ENCODE results near the gene TNNT2. TPM values are rescaled to one million over a fixed set of nuclear protein-coding genes. Genes with fewer than 3 reads are reported as not detected.
A peak's percentile ranks its signal among the peaks of the same experiment; 100 is the strongest.

Gene TNNT2
- total and polyA plus RNA-seq, 2 of the 13 experiments (the other 11 are each of a cell fraction or from before 2014, with no cell fraction given) = 0.20 to 0.63 TPM

DNA sequence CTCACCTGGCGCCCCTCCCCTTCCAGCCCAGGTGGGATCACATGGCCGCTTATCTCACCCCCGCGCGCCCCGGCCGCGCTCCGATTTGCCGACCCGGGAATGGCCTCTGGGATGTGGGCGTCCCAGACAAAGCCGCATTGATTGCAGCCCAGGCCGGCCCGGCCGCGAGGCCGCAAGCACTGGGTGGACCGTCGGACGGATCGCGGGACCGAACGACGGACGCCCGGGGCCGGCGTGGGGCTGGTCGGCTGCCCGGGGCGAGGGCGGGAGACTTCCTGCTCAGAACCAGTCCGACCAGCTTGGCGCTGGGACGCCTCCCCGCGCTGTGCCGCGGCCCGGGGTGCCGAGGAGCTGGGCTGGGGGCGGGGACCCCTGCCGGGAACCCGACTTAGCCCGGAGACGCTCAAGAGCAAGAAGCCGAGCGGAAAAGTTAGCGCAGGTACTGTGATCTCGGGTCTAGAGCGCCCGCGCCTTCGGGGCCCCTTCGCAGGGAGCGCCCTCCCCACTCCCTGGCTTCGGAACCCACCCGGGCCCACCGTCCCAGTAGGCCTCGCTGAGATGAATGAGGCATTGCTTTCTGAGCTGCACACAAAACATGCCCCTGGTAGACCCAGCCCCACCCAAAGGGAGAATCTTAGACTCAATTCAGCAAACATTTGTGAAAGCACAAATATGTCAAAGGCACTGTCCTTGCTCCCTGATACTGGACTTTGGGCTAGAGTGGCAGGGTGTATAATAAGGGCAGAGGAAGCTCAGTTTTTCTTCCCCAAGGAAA, 22.1 kb upstream of the TNNT2 start (continued):
- TF ChIP-seq, protein P1, sequence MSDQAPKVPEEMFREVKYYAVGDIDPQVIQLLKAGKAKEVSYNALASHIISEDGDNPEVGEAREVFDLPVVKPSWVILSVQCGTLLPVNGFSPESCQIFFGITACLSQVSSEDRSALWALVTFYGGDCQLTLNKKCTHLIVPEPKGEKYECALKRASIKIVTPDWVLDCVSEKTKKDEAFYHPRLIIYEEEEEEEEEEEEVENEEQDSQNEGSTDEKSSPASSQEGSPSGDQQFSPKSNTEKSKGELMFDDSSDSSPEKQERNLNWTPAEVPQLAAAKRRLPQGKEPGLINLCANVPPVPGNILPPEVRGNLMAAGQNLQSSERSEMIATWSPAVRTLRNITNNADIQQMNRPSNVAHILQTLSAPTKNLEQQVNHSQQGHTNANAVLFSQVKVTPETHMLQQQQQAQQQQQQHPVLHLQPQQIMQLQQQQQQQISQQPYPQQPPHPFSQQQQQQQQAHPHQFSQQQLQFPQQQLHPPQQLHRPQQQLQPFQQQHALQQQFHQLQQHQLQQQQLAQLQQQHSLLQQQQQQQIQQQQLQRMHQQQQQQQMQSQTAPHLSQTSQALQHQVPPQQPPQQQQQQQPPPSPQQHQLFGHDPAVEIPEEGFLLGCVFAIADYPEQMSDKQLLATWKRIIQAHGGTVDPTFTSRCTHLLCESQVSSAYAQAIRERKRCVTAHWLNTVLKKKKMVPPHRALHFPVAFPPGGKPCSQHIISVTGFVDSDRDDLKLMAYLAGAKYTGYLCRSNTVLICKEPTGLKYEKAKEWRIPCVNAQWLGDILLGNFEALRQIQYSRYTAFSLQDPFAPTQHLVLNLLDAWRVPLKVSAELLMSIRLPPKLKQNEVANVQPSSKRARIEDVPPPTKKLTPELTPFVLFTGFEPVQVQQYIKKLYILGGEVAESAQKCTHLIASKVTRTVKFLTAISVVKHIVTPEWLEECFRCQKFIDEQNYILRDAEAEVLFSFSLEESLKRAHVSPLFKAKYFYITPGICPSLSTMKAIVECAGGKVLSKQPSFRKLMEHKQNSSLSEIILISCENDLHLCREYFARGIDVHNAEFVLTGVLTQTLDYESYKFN (CRISPR knock-in tag; conservative IDR thresholded peaks at IDR 0.05) = peak; percentile 51
- peak; percentile 85 for TF ChIP-seq TBX2 (CRISPR knock-in tag; IDR thresholded peaks at IDR 0.05; ENCODE audit: borderline replicate concordance)
- peak; percentile 88; the same call in 1 of the 2 replicates for TF ChIP-seq ZNF607 (CRISPR knock-in tag; IDR thresholded peaks at IDR 0.05; ENCODE audit: borderline replicate concordance)
- TF ChIP-seq ZNF501 (CRISPR knock-in tag; IDR thresholded peaks at IDR 0.05) = peak; percentile 69
- TF ChIP-seq, protein P2, sequence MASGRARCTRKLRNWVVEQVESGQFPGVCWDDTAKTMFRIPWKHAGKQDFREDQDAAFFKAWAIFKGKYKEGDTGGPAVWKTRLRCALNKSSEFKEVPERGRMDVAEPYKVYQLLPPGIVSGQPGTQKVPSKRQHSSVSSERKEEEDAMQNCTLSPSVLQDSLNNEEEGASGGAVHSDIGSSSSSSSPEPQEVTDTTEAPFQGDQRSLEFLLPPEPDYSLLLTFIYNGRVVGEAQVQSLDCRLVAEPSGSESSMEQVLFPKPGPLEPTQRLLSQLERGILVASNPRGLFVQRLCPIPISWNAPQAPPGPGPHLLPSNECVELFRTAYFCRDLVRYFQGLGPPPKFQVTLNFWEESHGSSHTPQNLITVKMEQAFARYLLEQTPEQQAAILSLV (CRISPR knock-in tag; IDR thresholded peaks at IDR 0.05; ENCODE audit: borderline replicate concordance) = peak; percentile 38; the same call in 1 of the 2 replicates
- TF ChIP-seq, protein P3, sequence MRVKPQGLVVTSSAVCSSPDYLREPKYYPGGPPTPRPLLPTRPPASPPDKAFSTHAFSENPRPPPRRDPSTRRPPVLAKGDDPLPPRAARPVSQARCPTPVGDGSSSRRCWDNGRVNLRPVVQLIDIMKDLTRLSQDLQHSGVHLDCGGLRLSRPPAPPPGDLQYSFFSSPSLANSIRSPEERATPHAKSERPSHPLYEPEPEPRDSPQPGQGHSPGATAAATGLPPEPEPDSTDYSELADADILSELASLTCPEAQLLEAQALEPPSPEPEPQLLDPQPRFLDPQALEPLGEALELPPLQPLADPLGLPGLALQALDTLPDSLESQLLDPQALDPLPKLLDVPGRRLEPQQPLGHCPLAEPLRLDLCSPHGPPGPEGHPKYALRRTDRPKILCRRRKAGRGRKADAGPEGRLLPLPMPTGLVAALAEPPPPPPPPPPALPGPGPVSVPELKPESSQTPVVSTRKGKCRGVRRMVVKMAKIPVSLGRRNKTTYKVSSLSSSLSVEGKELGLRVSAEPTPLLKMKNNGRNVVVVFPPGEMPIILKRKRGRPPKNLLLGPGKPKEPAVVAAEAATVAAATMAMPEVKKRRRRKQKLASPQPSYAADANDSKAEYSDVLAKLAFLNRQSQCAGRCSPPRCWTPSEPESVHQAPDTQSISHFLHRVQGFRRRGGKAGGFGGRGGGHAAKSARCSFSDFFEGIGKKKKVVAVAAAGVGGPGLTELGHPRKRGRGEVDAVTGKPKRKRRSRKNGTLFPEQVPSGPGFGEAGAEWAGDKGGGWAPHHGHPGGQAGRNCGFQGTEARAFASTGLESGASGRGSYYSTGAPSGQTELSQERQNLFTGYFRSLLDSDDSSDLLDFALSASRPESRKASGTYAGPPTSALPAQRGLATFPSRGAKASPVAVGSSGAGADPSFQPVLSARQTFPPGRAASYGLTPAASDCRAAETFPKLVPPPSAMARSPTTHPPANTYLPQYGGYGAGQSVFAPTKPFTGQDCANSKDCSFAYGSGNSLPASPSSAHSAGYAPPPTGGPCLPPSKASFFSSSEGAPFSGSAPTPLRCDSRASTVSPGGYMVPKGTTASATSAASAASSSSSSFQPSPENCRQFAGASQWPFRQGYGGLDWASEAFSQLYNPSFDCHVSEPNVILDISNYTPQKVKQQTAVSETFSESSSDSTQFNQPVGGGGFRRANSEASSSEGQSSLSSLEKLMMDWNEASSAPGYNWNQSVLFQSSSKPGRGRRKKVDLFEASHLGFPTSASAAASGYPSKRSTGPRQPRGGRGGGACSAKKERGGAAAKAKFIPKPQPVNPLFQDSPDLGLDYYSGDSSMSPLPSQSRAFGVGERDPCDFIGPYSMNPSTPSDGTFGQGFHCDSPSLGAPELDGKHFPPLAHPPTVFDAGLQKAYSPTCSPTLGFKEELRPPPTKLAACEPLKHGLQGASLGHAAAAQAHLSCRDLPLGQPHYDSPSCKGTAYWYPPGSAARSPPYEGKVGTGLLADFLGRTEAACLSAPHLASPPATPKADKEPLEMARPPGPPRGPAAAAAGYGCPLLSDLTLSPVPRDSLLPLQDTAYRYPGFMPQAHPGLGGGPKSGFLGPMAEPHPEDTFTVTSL (CRISPR knock-in tag; IDR thresholded peaks at IDR 0.05; ENCODE audit: borderline replicate concordance) = peak; percentile 40; the same call in 1 of the 2 replicates
- TF ChIP-seq ZNF292 (CRISPR knock-in tag; IDR thresholded peaks at IDR 0.05; ENCODE audit: borderline replicate concordance, low read depth) = no peak
- peak; percentile 38 for TF ChIP-seq SRSF1 (optimal IDR thresholded peaks at IDR 0.05; ENCODE audit: low read depth, low read length)
- TF ChIP-seq FOXA3 (CRISPR knock-in tag; IDR thresholded peaks at IDR 0.05) = 0 out of 2 replicates have a peak, but pooled peaks have one; percentile 7
- peak; percentile 82 for TF ChIP-seq SALL2 (CRISPR knock-in tag; IDR thresholded peaks at IDR 0.05)
- TF ChIP-seq HNF4A (CRISPR knock-in tag; IDR thresholded peaks at IDR 0.05) = peak; percentile 87
- TF ChIP-seq, protein P4, sequence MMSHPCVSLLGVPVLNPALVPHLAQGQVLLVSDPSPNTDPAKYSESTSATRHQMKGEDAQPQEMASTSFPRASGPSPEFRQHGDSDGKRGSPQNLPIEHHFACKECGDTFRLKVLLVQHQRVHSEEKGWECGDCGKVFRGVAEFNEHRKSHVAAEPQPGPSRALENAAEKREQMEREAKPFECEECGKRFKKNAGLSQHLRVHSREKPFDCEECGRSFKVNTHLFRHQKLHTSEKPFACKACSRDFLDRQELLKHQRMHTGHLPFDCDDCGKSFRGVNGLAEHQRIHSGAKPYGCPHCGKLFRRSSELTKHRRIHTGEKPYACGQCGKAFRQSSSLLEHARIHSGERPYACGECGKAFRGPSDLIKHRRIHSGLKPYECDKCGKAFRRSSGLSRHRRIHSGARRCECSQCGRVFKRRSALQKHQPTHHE (CRISPR knock-in tag; IDR thresholded peaks at IDR 0.05; ENCODE audit: borderline replicate concordance) = peak; percentile 78; the same call in 1 of the 2 replicates
- no peak for TF ChIP-seq ZBTB20 (CRISPR knock-in tag; IDR thresholded peaks at IDR 0.05; ENCODE audit: borderline replicate concordance, low read depth)
- TF ChIP-seq, protein P5, sequence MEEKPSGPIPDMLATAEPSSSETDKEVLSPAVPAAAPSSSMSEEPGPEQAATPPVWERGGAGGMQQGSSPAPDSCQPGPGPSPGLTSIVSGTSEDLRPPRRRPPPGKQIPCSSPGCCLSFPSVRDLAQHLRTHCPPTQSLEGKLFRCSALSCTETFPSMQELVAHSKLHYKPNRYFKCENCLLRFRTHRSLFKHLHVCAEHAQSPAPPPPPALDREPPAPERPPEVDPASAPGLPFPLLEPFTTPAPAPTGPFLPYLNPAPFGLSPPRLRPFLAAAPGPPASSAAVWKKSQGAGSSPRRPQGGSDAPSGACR (CRISPR knock-in tag; IDR thresholded peaks at IDR 0.05) = peak; percentile 72; the same call in 1 of the 2 replicates
- 0 out of 2 replicates have a peak, but pooled peaks have one; percentile 38 for TF ChIP-seq HOXA3 (CRISPR knock-in tag; IDR thresholded peaks at IDR 0.05)
